ENCODE results near the gene LRRK2.

- TF ChIP-seq CTCF (IDR thresholded peaks at IDR 0.05) (no peak), POLR2A (IDR thresholded peaks at IDR 0.05) (no peak)
These were observed 89.1 kb downstream of the LRRK2 start for GRCh38 chr12:40313928-40314327.
